Neural progenitor cell (in vitro differentiated cells): Measurements from ENCODE around the gene CNNM3. TPM values are rescaled to one million over a fixed set of nuclear protein-coding genes. Genes with fewer than 3 reads are reported as not detected.

Source experiments
- DNase-seq: peaks from one replicate; pipeline ENCODE4 v3.0.0-alpha.2; 2016; ENCODE audit warnings: low spot score
- H2AFZ ChIP-seq: fragments of 200-600 bp; sonication (generic); replicated peaks from 2 replicates; pipeline ENCODE4 v1.6.1; 2016; ENCODE audit warnings: antibody characterized with exemption
- H3F3A ChIP-seq: fragments of 200-600 bp; sonication (generic); 2 replicates; pipeline ENCODE4 v1.6.1; 2016; ENCODE audit warnings: antibody characterized with exemption, low read depth
- H3K27ac ChIP-seq: fragments of 200-600 bp; sonication (generic); 2 replicates; pipeline ENCODE4 v1.5.1; 2016; ENCODE audit warnings: mild to moderate bottlenecking
- H3K27me3 ChIP-seq: fragments of 200-600 bp; sonication (generic); 2 replicates; pipeline ENCODE4 v1.6.1; 2016; ENCODE audit warnings: mild to moderate bottlenecking, moderate library complexity
- H3K36me3 ChIP-seq: fragments of 200-600 bp; sonication (generic); 2 replicates; pipeline ENCODE4 v1.5.1; 2016
- H3K4me1 ChIP-seq: fragments of 200-600 bp; sonication (generic); 2 replicates; pipeline ENCODE4 v1.6.1; 2016; ENCODE audit warnings: mixed run types
- H3K4me2 ChIP-seq: fragments of 200-600 bp; sonication (generic); 2 replicates; pipeline ENCODE4 v1.6.1; 2016
- H3K4me3 ChIP-seq: fragments of 200-600 bp; sonication (generic); 2 replicates; pipeline ENCODE4 v1.5.1; 2016
- H3K79me2 ChIP-seq: fragments of 200-600 bp; sonication (generic); 2 replicates; pipeline ENCODE4 v1.6.1; 2016; ENCODE audit warnings: low read depth
- H3K9ac ChIP-seq: fragments of 200-600 bp; sonication (generic); 2 replicates; pipeline ENCODE4 v1.6.1; 2016
- H3K9me3 ChIP-seq: fragments of 200-600 bp; sonication (generic); 2 replicates; pipeline ENCODE4 v1.5.1; 2016; ENCODE audit warnings: low read depth
- H4K20me1 ChIP-seq: fragments of 200-600 bp; sonication (generic); 2 replicates; pipeline ENCODE4 v1.6.1; 2016; ENCODE audit warnings: low read depth
- H3K27ac Mint-ChIP-seq: 3 replicates; pipeline ENCODE4 v1.8.0; 2021; ENCODE audit warnings: mixed read lengths
- H3K27me3 Mint-ChIP-seq: 2 replicates; pipeline ENCODE4 v1.8.0; 2022; ENCODE audit warnings: low read depth, mild to moderate bottlenecking, inconsistent platforms, moderate library complexity, mixed read lengths; ENCODE audit not compliant: insufficient read depth
- H3K36me3 Mint-ChIP-seq: 3 replicates; pipeline ENCODE4 v1.8.0; 2021; ENCODE audit warnings: mixed read lengths
- H3K4me1 Mint-ChIP-seq: 3 replicates; pipeline ENCODE4 v1.8.0; 2021; ENCODE audit warnings: mixed read lengths
- H3K4me3 Mint-ChIP-seq: 3 replicates; pipeline ENCODE4 v1.8.0; 2021; ENCODE audit warnings: mild to moderate bottlenecking, moderate library complexity, mixed read lengths
- H3K9me3 Mint-ChIP-seq: 3 replicates; pipeline ENCODE4 v1.8.0; 2020; ENCODE audit warnings: mixed read lengths
- EZH2 ChIP-seq: fragments of 200-600 bp; sonication (generic); IDR thresholded peaks from 2 replicates; pipeline ENCODE4 v1.6.1; 2017; ENCODE audit warnings: antibody characterized with exemption, mild to moderate bottlenecking, moderate library complexity
- EZH2phosphoT487 ChIP-seq: fragments of 200-600 bp; sonication (generic); IDR thresholded peaks from 2 replicates; pipeline ENCODE4 v1.6.1; 2017; ENCODE audit warnings: antibody characterized with exemption
- total RNA-seq: library from RNA; depleted of rRNA; stranded (reverse); fragments of >200 nt; gene quantifications from 2 replicates; pipeline ENCODE4 v1.2.3, GENCODE V29; 2015; ENCODE audit warnings: low replicate concordance
- TF ChIP-seq, protein P1 (sequence below): fragments of 200-600 bp; sonication (generic); IDR thresholded peaks from 2 replicates; pipeline ENCODE4 v1.5.1; 2017; ENCODE audit warnings: antibody characterized with exemption, mild to moderate bottlenecking

Gene CNNM3
- total RNA-seq, 1 donor from 2014 or later: 11.1 TPM

DNA sequence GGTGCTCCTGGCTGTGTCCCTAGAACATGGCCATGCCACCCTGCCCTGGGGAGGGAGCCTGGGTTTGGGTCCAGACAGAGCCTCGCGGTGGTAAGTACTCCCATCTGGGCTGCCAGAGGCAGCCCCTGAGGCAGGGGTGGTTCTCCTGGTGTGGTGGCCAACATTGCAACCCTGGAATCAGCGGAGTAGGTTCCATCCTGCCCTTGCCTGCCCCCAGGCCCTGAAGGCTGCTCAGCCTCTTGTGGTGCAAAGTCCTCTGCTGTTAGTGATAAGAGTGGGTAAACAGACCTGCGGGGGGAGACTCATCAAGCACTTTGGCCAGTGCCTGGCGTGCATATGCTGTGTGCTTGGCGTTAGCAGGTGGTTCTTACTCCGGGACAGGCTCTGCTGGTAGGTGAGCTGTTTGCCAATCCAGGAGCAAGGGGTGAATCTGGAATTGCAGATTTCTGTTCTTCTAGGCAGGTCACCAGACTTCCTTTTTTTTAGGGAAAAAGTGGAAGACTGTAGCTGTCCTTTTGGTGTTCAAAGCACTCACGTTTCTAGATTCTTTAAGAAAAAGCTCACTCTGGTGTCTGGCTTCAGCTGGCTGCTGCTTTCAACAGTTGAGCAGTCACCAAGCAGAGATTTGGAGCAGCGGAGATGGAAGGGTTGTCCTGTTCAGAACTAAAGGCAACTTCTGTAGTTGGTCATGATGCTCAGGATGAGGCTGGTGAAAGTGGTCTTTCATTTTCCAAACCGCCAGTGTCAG is 3.2 kb downstream of the CNNM3 start:
- Histone ChIP-seq H3K27me3 (peaks cover 7% of the 10 kb centered on the region), H2AFZ (no peak overlapping the region), H3K36me3 (no peaks in the 10 kb centered on the region), H3K9me3 (no peaks in the 10 kb centered on the region), H4K20me1 (peaks cover 75% of the 10 kb centered on the region), H3K79me2 (peaks cover 72% of the 10 kb centered on the region), H3F3A (peaks cover 39% of the 10 kb centered on the region), H3K4me3 (no peak overlapping the region), H3K4me2 (peak overlapping the region; percentile 66), H3K4me1 (peaks cover 45% of the 10 kb centered on the region), H3K27ac (no peak overlapping the region), H3K9ac (no peak overlapping the region)
- Mint-ChIP-seq H3K27ac (no peak overlapping the region), H3K36me3 (peaks cover 18% of the 10 kb centered on the region), H3K9me3 (no peaks in the 10 kb centered on the region), H3K4me1 (peaks cover 49% of the 10 kb centered on the region), H3K27me3 (peaks cover 11% of the 10 kb centered on the region), H3K4me3 (peak overlapping the region; percentile 48)
- no peak for DNase-seq
- TF ChIP-seq EZH2 (no peak), EZH2phosphoT487 (no peak)
- TF ChIP-seq, protein P1, sequence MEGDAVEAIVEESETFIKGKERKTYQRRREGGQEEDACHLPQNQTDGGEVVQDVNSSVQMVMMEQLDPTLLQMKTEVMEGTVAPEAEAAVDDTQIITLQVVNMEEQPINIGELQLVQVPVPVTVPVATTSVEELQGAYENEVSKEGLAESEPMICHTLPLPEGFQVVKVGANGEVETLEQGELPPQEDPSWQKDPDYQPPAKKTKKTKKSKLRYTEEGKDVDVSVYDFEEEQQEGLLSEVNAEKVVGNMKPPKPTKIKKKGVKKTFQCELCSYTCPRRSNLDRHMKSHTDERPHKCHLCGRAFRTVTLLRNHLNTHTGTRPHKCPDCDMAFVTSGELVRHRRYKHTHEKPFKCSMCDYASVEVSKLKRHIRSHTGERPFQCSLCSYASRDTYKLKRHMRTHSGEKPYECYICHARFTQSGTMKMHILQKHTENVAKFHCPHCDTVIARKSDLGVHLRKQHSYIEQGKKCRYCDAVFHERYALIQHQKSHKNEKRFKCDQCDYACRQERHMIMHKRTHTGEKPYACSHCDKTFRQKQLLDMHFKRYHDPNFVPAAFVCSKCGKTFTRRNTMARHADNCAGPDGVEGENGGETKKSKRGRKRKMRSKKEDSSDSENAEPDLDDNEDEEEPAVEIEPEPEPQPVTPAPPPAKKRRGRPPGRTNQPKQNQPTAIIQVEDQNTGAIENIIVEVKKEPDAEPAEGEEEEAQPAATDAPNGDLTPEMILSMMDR: no peak

DNA sequence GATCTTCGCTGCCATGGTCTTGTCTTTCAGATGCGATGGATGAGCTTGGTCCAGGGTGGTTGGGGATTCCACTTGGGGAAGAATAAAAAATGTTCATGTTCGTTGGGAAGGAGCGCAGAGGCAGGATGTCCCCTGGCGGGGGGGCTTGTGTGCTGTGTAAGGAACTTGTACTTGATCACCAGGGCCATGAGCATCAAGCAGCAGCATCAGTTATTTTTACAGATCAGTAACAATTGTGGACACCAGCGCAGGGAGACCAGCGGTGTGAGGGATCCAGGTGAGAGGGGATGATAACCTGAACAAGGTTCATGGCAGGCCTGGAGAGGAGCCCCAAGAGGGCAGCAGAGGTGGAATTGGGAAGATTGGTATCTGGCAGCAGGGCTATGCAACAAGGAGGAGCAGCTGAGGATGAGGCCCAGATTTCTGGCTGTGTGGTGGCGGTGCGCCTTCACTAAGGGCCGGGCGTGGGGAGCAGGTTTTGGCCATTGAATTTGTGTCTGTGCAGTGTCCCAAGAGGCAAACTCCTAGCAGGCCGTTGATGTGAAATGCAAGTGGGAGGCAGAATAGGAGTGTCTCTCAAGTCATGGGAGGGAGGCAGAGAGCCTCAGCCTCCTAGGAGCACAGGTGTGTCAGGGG is 3.9 kb downstream of the CNNM3 start:
- Histone ChIP-seq H3K36me3 (no peaks in the 10 kb centered on the region), H3K27ac (no peak overlapping the region), H3K4me1 (peaks cover 42% of the 10 kb centered on the region), H3K9me3 (no peaks in the 10 kb centered on the region), H3F3A (peaks cover 36% of the 10 kb centered on the region), H3K4me2 (peak overlapping the region; percentile 66), H3K27me3 (peaks cover 6% of the 10 kb centered on the region), H2AFZ (no peak overlapping the region), H3K9ac (no peak overlapping the region), H3K4me3 (no peak overlapping the region), H3K79me2 (peaks cover 79% of the 10 kb centered on the region), H4K20me1 (peaks cover 82% of the 10 kb centered on the region)
- no peak for TF ChIP-seq EZH2phosphoT487
- TF ChIP-seq, protein P1: peak; percentile 20
- H3K4me3 Mint-ChIP-seq: peak overlapping the region; percentile 48
- no peak for DNase-seq
- no peaks in the 10 kb centered on the region for H3K9me3 Mint-ChIP-seq
- H3K27me3 Mint-ChIP-seq: peaks cover 12% of the 10 kb centered on the region
- no peak overlapping the region for H3K27ac Mint-ChIP-seq
- H3K4me1 Mint-ChIP-seq: peaks cover 47% of the 10 kb centered on the region
- peaks cover 21% of the 10 kb centered on the region for H3K36me3 Mint-ChIP-seq

DNA sequence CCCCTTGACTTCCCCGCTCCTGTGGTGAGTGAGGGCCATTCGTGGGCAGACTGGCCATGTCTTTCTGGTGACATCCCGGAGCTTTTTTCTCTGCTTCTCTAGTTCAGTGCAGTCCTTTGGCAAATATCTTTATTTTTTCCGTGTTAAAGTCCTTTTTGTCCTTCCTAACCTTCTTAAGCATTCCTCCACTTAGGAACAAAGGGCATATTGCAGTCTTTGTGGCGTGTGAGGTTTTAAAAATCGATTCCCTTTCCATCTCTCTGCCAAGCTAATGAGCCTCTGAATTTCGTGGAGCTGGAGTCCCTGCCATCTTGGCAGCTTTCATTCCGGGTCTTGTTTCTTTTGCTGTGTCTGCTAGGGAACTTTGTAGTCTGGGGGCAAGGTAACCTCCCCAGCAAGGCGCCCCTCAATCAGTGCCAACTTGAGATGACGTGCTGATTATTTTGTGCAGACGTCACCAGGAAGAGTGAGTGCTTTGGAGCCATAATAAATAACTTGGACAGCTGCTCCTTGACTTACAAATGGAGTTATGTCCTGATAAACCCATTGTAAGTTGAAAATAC is 5.1 kb downstream of the CNNM3 start:
- H3K4me1 Mint-ChIP-seq: peaks cover 41% of the 10 kb centered on the region
- no peak overlapping the region for H3K27ac Mint-ChIP-seq
- Histone ChIP-seq H4K20me1 (peaks cover 88% of the 10 kb centered on the region), H3K4me3 (no peak overlapping the region), H3K79me2 (peaks cover 79% of the 10 kb centered on the region), H3K9ac (no peak overlapping the region), H3K27ac (peak overlapping the region; percentile 54), H3K36me3 (no peaks in the 10 kb centered on the region), H3K27me3 (peaks cover 4% of the 10 kb centered on the region), H3K9me3 (no peaks in the 10 kb centered on the region), H3K4me2 (peak overlapping the region; percentile 66), H3F3A (peaks cover 27% of the 10 kb centered on the region), H3K4me1 (peaks cover 40% of the 10 kb centered on the region), H2AFZ (no peak overlapping the region)
- peaks cover 23% of the 10 kb centered on the region for H3K36me3 Mint-ChIP-seq
- H3K9me3 Mint-ChIP-seq: no peaks in the 10 kb centered on the region
- peaks cover 10% of the 10 kb centered on the region for H3K27me3 Mint-ChIP-seq
- DNase-seq: no peak
- TF ChIP-seq EZH2 (no peak), EZH2phosphoT487 (no peak)
- TF ChIP-seq, protein P1: no peak
- peak overlapping the region; percentile 27 for H3K4me3 Mint-ChIP-seq
